Cardiac muscle cell (in vitro differentiated cells and primary cell): ENCODE results near the gene RTCB. TPM values are rescaled to one million over a fixed set of nuclear protein-coding genes. Genes with fewer than 3 reads are reported as not detected.

Source experiments
- DNase-seq, 2 donors: peaks; one replicate each; pipeline versions ENCODE4 v3.0.0 to v3.0.0-alpha.2; 2010 to 2017; ENCODE audit warnings: low read depth in 1 of 2, low spot score in 1 of 2
- H3K27ac ChIP-seq: fragments of 200-600 bp; sonication (generic); 2 replicates; pipeline ENCODE4 v1.5.1; 2016
- H3K27me3 ChIP-seq: fragments of 200-600 bp; sonication (generic); 2 replicates; pipeline ENCODE4 v1.6.0; 2016; ENCODE audit warnings: control low read depth
- H3K36me3 ChIP-seq: fragments of 200-600 bp; sonication (generic); 2 replicates; pipeline ENCODE4 v1.5.1; 2016; ENCODE audit warnings: control low read depth
- H3K4me1 ChIP-seq: fragments of 200-600 bp; sonication (generic); 2 replicates; pipeline ENCODE4 v1.8.1; 2017; ENCODE audit warnings: low read depth, mild to moderate bottlenecking, mixed run types
- H3K4me3 ChIP-seq: fragments of 200-600 bp; sonication (generic); 2 replicates; pipeline ENCODE4 v1.5.1; 2016; ENCODE audit warnings: mild to moderate bottlenecking
- H3K9me3 ChIP-seq: fragments of 200-600 bp; sonication (generic); 2 replicates; pipeline ENCODE4 v1.5.1; 2017; ENCODE audit warnings: low read depth, mild to moderate bottlenecking, control low read depth
- polyA plus RNA-seq: library from polyadenylated mRNA; unstranded; fragments of >200 nt; fragmentation: Nextera tagmentation; extraction: Ambion mirVana; gene quantifications from 2 replicates; pipeline ENCODE4 v1.2.1, GENCODE V29; 2016
- total RNA-seq: library from RNA; depleted of rRNA; stranded (reverse); fragments of >200 nt; gene quantifications from 2 replicates; pipeline ENCODE4 v1.2.3, GENCODE V29; 2016
- TF ChIP-seq, protein P1 (sequence below): IDR thresholded peaks from 2 replicates; pipeline ENCODE4 v1.5.1; 2012; ENCODE audit warnings: low read depth, mild to moderate bottlenecking, low read length

RTCB gene
- total and polyA plus RNA-seq, 2 experiments from 2014 or later = 104 to 154 TPM

DNA sequence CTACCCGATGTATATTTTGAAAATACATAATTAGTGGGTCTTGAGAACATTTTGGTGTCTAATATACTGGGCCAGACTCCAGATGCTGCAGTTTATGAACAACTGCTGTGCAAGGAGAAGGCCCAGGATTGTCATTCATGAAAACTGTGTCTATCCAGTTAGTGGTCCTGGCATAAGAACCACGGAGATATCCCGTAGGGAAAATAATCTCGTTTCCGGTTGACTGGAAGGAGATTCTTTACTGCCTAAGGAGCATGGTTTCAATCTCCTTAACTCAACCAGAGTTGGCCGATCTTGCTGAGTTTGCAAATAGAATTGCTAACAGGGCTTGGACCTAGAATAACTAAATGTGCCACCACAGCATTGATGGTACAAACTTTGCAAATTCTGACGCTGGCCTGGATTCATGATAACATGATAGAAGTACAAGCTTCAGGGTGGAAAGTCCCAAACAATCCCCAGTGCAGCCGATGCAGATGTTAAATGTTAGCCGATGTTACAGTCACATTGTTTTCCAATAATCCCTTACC is 4.6 kb upstream of the RTCB start:
- H3K36me3 ChIP-seq = no peaks in the 10 kb centered on the region
- H3K9me3 ChIP-seq = no peaks in the 10 kb centered on the region
- no peaks in the 10 kb centered on the region for H3K4me1 ChIP-seq
- no peak overlapping the region for H3K27ac ChIP-seq
- no peak overlapping the region for H3K4me3 ChIP-seq
- H3K27me3 ChIP-seq = peaks cover 36% of the 10 kb centered on the region
- TF ChIP-seq, protein P1, sequence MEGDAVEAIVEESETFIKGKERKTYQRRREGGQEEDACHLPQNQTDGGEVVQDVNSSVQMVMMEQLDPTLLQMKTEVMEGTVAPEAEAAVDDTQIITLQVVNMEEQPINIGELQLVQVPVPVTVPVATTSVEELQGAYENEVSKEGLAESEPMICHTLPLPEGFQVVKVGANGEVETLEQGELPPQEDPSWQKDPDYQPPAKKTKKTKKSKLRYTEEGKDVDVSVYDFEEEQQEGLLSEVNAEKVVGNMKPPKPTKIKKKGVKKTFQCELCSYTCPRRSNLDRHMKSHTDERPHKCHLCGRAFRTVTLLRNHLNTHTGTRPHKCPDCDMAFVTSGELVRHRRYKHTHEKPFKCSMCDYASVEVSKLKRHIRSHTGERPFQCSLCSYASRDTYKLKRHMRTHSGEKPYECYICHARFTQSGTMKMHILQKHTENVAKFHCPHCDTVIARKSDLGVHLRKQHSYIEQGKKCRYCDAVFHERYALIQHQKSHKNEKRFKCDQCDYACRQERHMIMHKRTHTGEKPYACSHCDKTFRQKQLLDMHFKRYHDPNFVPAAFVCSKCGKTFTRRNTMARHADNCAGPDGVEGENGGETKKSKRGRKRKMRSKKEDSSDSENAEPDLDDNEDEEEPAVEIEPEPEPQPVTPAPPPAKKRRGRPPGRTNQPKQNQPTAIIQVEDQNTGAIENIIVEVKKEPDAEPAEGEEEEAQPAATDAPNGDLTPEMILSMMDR = no peak
- DNase-seq = peak in 1 of 2 donors; percentile 1

DNA sequence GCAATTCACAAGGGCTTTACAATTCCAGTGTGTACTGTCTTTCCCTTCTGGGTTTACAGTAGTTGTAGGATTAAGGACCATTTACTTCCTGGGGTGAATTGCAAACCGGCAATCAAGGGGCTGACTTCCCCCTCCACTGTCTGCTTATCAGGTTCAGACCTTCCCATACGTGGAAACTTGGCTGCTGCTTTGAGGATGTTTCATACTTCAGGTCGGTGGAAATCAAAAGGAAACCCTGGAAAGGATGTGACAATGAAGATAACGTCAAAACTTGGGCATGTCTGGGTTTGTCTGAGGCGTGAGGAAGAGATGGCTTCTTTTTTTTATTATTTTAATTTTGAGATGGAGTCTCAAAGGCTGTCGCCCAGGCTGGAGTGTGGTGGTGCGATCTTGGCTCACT is 2.1 kb upstream of the RTCB start:
- no peak overlapping the region for H3K27ac ChIP-seq
- peaks cover 20% of the 10 kb centered on the region for H3K27me3 ChIP-seq
- TF ChIP-seq, protein P1 = no peak
- peaks cover 7% of the 10 kb centered on the region for H3K4me1 ChIP-seq
- H3K36me3 ChIP-seq = no peaks in the 10 kb centered on the region
- no peak overlapping the region for H3K4me3 ChIP-seq
- DNase-seq = no peak
- H3K9me3 ChIP-seq = no peaks in the 10 kb centered on the region

DNA sequence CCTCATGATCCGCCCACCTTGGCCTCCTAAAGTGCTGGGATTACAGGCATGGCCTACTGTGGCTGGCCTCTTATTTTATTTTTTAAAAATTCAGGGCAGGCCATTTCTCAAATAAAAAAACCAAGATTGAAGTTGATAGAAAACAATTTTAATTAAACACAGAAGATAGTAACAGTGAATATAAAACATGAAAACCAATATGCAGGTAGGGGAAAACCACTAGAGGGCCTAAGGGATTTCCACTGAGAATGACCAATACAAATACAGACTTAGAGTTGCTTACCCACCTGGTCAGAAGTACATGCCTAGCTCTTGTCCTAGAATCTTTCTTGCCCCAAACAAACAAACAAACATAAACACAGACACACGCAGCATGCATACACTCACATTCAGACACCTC is 1.7 kb upstream of the RTCB start:
- TF ChIP-seq, protein P1 = peak; percentile 46
- Histone ChIP-seq H3K4me1 (peaks cover 7% of the 10 kb centered on the region), H3K4me3 (no peak overlapping the region)

DNA sequence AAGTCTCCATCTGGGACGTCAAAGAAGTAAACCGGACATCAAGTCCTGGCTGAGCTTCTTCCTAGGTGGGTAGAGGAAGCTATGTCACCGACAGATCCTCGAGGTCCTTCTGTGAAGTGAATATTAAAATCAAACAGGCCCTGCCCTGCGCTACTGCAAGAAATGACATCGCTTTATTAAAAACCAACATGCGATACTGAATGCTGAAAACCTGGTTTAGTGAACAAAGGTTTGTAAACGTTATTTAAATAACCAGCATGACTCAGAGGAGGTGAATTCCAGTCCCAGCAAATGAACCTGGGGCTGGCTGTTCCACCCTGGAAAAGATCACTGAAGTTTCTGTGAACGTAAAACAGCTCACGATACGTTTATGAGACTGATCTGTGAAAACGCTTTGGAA is 645 bp downstream of the RTCB start:
- Histone ChIP-seq H3K4me1 (peaks cover 7% of the 10 kb centered on the region), H3K9me3 (no peaks in the 10 kb centered on the region), H3K36me3 (peaks cover 18% of the 10 kb centered on the region), H3K4me3 (peak overlapping the region; percentile 88), H3K27ac (peak overlapping the region; percentile 77), H3K27me3 (no peaks in the 10 kb centered on the region)
- TF ChIP-seq, protein P1 = no peak
- peak in 1 of 2 donors; percentile 16 for DNase-seq

More for the DNA sequence above, 1.7 kb upstream of the RTCB start:
- Histone ChIP-seq H3K9me3 (no peaks in the 10 kb centered on the region), H3K36me3 (no peaks in the 10 kb centered on the region), H3K27me3 (peaks cover 15% of the 10 kb centered on the region), H3K27ac (no peak overlapping the region)
- peak; percentile 5 to 34 for DNase-seq

DNA sequence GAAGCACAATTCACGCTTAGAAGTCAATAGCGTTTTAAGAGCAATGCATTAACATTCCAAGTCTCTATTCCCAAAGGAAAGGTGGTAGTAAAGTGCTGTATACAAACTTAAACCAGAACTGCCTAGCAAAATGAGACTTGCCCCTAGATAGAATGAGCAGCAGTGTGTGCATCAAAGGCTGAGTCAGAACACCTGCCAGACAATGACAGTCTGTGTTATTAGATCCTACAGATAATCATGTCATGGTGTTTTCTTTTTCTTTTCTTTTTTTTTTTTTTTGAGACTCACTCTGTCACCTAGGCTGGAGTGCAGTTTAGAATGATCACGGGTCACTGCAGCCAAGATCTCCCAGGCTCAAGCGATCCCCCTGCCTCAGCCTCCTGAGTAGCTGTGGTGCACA is 1.6 kb downstream of the RTCB start:
- TF ChIP-seq, protein P1 = no peak
- DNase-seq = no peak
- Histone ChIP-seq H3K36me3 (peaks cover 25% of the 10 kb centered on the region), H3K27me3 (no peaks in the 10 kb centered on the region), H3K4me3 (no peak overlapping the region), H3K4me1 (peaks cover 7% of the 10 kb centered on the region), H3K9me3 (no peaks in the 10 kb centered on the region), H3K27ac (no peak overlapping the region)
